GM21737 (cell line): Measurements from ENCODE around the gene ADPRM.
A peak's percentile ranks its signal among the peaks of the same experiment; 100 is the strongest.
"Not testable (repeated sequence)": the region's sequence is repeated elsewhere in the genome, so short reads cannot be mapped to it uniquely, and the experiment has no call there.

Experiments
- ATAC-seq: cut with Tn5 transposase; IDR thresholded peaks from one replicate; pipeline ENCODE4 v1.9.1; 2021; ENCODE audit warnings: mild to moderate bottlenecking, moderate library complexity; ENCODE audit not compliant: unreplicated experiment

ADPRM gene, protein sequence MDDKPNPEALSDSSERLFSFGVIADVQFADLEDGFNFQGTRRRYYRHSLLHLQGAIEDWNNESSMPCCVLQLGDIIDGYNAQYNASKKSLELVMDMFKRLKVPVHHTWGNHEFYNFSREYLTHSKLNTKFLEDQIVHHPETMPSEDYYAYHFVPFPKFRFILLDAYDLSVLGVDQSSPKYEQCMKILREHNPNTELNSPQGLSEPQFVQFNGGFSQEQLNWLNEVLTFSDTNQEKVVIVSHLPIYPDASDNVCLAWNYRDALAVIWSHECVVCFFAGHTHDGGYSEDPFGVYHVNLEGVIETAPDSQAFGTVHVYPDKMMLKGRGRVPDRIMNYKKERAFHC

DNA sequence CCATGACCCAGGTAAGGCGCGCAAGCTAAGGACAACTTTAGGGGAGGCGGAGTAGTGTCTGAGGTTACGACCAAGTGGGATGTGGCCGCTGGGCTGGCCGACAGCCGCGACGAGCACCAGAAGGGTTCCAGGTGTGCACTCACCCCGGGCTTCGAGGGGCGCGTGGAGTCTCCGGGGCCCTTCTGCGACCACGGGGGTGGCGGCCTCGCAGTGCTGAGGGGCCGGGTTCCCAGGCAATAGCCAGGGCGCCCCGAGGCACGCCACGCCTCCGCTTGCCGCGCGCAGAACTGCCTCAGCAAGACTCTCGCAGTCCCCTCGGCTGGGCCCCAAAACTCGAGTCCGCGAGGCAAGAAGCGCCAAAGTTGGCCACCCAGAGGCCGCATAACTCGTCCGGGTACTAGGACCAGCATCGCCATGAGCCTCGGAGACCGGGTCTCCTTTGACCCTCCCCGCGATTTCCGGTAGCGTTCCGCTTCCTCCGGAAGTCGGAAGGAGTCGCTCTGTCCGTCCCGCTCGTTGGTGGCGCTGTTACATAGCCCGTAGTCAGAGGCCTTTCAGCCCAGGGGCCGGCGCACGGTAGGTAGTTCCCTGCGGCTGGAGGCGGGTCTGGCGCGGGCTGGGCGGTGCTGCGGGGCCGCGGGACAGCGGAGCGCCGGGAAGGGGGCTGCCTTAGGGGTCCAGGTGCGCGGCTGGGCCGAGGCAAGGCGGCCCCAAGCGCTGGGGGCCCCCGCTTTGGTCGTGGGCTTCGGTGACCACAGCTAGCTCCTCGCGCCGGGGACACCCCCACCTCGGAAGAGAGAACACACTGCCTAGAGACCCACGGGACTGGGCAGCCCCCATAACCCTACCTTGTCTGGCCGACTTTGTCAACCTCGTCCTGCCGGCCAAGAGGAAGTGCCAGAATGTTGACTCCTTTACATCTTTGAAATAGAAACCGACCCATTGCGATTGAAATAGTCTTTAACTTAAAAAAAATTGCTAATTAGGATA, at the start of gene ADPRM, which contains the start of gene SCO1:
TSS of gene ADPRM (plus strand) at position 503 of the 990 bp plus-strand sequence. CDS start 7,333 bp downstream, outside the sequence.
TSS of gene SCO1 (minus strand) at position 442 of the 990 bp plus-strand sequence. CDS start at position 416, 26 bp downstream.
- peak; percentile 93 for ATAC-seq

DNA sequence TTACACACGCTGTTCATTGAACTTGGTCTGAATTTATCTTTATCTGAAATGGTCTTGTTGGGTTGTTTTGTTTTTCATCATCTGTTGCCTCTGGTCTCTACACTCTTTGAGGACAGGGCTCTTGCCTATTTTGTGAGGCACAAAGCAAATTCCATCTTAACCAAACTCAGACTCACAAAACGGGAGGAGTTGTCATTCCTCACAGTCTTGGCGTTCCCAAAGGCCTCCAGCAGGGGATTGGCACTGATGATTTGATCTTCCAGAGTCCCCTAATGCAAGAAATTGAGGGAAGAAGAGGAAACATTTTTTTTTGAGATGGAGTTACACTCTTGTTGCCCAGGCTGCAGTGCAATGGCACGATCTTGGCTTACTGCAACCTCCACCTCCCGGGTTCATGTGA, 49.0 kb upstream of the ADPRM start:
- ATAC-seq = no peak

DNA sequence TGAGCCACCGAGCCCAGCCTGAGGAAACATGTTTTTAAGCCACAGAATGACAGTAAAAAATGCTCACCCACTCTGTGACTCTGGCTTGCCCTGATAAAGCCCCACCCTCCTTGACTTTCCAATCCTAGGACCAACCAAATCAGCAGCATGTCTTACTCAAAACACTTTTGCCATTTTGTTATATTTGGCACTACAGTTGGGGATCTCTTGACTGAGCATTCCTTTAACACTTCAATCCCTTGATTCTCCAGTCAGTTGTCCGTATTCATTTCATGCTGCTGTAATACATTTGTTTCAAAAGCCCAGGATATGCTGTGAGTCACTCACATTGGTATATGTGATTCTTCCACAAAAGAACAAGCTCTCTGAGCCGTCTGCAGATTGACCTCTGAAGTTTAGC, 48.4 kb upstream of the ADPRM start:
- ATAC-seq = no peak

DNA sequence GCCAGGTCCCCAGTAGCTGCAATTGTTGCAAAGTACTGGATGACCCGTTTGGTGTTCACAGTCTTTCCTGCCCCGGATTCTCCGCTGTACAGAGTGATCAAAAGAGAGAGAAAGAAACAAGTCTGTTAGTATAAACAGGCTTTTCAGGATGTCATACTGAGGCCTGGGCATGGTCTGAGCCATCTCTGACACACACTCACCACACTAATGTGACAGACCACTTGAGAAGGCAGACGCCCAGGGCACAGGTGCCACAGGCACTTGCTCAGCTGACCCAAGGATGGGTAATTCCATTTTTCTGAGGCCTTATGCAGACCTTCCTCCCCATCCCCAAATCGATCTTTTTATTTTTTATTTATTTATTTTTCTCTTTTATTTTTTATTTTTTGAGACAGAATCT, 47.8 kb upstream of the ADPRM start:
- no peak for ATAC-seq

DNA sequence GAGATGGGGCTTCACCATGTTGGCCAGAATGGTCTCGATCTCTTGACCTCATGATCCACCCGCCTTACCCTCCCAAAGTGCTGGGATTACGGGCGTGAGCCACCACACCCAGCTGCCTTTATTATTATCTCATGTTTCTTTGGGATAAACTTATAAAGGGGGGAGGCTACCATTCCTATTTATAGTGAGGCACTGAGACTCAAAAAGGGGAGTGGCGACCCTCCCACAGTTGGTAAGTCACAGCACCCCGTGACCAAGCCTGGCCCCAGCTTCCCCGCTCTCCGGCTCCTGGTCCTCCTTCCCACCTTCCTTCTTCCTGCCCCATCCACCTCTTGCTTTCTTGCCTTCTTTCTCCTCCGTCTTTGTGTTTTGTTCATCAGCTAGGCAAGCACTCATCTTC, 45.5 kb upstream of the ADPRM start:
- ATAC-seq = no peak

DNA sequence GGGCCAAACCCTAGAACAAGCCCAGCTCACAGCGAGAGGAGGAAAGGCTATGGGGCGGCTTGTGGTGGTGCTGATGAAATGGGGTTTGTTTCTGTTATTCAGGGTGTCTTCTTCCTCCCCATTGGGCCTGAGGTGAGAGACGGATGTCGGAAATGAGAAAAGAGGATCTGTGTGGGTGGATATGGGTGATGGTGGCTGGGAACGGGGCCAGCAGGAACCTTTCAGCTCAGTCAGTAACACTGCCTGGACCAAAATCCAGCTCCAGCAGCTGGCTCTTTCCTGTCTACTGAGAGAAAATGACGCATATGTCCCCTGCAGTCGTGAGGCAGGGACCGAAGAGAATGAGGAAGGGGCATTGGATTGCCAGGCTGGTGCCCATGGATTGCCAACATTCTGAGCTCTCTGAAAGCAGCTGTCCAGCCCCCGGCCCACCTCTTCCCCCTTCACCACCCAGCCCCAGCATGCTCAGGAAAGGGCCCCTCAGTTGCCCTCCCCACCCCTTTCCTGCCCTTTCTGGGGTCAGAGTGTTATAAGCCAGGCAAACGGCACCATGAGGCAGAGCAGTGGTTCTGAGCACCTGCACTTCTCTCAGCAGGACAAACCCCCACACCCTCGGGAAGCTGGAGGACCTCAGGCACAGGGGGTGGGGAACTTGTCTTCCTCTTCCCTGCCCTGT, 44.3 kb upstream of the ADPRM start:
- no peak for ATAC-seq

DNA sequence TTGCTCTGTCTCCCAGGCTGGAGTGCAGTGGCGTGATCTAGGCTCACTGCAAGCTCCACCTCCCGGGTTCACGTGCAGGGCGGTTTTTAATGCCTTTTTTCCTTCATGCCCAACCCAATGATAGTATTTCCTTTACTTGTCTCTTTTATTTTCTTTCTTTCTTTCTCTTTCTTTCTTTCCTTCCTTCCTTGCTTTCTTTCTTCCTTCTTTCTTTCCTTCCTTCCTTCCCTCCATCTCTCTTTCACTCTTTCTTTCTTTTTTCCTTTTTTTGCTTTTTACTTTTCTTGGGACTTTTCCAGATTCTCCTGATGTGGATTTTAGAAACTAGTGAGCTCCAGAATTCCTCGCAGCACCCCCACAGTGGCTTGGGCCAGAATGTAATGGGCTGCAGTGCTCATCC, 43.4 kb upstream of the ADPRM start:
- no peak for ATAC-seq

DNA sequence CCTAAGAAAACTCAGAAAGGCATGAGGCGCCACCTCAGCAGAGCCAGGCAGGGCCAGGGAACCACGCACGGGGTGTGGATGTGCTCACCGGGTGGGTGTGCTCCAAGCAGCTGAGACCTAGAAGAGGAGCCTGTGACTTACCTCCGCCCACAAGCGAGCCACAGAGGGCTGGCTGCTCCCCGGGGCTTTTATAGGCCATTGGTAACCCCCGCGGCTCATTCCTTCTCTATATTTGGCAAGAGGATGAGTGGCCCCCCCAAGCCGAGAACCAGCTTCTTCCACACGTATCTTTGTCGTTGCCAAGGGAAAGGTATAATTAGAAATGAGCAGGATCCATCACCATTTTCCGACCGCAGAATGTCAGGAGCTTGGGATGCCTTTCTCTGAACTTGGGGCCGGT, 40.2 kb upstream of the ADPRM start, which contains the start of gene MYH3:
TSS of gene MYH3 (minus strand) at position 162 of the 400 bp plus-strand sequence. CDS start 2,245 bp downstream, outside the sequence.
- ATAC-seq = no peak

DNA sequence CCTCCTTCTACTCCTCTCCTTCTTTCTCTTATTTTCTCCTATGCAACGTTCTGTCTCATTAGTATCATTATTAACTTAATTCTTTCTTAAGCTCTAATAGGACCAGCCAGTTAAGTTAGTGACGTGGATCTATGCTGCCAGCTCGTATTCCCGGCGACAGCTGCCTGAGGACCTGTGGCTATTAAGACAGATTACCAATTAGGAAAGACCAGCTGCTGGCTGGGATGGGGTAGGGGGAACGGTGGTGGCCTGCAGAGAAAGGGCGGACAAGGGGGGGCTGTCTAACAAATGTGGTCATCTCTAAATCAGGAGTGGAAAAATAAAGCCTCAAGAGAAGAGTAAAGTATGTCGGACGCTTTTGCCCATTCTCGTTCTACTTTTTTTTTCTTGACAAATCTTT, 39.5 kb upstream of the ADPRM start:
- no peak for ATAC-seq

DNA sequence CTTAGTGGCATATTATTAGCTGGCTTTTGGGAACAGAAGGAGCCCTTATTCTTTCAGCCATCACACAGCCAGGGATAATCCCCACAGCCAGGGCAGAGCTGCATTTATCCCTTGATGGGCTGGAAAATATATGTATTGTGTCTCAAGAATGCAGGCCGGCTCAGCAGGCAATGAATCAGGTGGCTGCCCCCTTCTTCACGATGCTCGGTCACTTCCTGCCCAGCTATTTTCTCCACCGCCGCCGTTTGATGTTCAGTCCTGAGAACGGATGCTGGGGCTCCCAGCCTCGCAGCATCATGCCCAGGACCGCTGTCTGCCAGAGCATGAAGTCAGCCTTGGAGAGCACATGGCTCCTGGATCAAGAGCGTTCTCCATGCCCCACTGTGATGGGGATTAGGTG, 36.0 kb upstream of the ADPRM start:
- ATAC-seq = no peak

DNA sequence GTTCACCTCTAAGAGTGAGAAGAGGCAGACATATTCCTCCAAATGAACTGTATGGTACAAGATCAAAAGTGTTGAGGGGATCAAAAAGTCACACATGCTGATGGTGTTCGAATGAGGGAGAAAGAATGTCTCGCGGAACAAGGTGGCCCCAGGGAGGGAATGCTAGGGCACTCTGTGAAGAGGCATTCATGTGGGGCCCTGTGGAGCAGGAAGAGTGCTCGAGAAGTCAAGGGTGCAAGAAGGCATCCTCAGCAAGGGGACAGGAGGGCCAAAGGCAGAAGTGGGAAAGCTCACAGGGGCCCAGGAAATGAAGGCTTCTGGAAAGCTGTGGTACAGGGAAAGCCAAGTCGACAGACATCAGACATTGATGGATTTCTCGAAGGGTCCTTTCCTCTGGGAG, 34.2 kb upstream of the ADPRM start:
- ATAC-seq = no peak

DNA sequence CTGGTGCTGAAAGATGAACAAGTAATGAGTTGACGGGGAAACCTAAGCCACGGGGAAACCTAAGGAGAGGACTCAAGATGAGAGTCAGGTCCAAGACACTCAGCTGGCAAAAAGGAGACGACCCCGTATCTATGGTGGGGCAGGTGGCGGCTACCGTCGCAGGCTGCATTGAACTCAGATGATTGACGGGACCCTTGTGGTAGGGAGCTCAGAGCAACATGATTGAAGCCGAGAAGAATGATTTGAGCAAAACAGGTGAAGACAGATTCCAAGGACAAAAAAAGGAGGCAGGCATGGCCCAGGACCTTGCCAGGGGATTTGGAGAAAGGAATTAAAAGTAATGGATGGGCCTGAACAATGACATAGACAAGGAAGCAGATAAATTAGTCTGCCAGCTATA, 32.8 kb upstream of the ADPRM start:
- ATAC-seq = no peak

DNA sequence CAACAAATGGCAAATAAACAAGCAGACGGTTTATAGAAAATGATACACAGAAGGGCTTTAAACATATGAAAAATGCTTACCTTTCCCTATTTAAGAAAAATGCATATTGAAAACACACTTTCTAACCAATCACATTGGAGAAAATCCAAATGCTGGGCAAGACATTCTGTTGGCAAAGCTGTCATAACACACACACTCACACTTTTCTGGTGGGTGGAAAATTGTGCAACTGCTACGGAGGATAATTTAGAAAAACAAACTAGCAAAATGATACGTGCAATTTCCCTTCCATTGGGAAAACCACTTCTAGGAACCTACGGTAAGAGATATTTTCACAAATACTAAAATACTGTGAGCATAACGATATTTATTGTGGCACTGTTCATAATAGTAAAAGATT, 30.5 kb upstream of the ADPRM start:
- no peak for ATAC-seq

DNA sequence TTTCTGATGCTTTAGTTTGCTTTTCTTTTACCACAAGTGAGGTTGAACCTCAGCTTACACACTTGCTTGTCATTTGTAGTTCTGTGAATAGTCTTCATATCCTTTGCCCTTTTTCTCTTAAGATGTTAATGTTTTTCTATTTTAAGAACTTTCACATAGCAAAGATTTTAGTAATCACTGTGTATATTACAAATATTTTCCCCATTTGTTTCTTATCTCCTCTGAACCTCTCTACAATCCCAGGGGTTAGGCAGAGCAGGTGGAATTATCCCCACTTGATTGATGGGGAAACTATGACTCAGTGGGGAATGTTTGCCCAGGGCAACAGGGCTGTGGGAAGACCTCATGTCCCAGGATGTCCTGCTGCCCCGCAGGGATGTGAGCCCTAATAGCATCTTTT, 28.6 kb upstream of the ADPRM start:
- no peak for ATAC-seq

DNA sequence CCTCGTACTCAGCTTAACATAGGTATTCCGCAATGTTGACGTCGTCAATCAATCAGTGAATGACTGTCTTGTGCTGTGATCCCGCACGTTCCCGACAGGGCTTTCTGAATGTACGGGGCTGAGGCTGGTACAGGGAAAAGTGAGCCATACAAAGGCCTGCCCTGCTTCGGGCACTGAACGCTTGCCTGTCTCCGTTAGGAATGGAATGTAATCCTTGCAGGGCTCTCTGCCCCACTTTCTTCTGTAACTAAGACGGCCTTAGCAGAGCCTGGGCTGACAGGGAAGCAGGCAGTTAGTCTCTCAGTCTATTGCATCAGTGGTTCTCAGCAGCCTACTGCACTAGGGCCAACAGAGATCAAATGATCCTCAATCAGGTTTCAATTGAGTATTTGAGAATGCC, 24.1 kb upstream of the ADPRM start:
- no peak for ATAC-seq

DNA sequence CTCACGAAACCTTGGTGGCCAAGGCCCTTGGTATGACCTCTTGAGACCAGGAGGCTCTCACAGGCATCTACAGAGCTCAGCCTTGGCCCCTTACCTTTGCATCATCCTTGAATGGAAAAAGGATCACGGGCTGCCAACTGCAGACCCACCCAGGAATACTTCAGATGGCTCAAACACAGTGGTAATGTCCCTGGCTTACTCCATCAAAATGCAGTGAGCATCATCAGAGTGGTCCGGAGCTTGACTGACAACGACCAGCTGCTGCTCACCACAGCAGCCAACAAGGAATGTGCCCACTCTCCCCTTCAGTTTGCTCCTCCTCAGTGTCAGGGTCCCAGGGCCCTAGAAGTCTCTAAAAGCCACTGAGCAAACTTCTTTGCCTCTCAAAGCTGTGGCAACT, 22.7 kb upstream of the ADPRM start:
- ATAC-seq = no peak

DNA sequence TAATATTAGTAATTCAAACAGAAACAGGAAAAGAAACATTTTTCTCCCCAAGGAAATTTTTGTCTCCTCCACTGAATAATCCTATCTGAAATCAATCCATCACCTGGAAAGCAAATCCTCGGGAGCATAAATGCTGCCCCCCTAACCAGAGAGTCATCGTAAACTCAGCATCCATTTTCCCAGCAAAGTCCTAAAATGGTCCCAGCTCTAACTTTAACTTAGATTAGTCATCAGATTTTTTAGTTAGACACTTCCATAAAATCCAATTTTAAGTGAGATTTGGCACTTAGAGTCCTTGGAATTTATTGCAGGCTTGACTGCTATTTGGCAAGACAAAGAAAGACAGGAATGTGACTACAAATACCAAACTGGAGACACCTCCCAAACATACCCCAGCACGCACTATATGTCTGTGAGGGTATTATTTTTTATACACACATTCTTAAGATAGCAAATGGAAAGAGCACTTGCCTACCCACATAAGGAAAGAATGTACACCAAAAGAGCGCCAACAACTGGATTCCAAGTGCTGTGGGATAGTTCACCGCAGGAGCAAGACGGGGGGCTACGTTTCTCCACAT, 15.4 kb upstream of the ADPRM start:
- no peak for ATAC-seq

DNA sequence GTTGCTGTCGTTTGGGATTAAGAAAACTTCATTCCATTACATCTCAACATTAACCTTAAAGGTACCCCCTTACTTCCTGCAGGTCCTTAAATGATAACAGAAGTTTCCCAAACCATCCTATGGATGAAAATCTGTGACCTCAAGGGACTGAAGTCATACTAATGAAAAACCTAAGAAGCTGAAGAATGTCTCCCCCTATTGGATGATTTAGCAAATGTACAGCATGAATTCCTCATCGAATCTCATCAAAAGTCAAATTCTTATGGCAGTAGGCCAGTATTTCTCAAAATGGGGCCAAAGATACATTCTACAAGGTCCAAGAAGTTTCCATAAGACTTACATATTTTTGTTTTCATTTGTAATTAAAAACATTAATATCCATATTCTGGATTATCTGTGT, 13.5 kb upstream of the ADPRM start:
- no peak for ATAC-seq

DNA sequence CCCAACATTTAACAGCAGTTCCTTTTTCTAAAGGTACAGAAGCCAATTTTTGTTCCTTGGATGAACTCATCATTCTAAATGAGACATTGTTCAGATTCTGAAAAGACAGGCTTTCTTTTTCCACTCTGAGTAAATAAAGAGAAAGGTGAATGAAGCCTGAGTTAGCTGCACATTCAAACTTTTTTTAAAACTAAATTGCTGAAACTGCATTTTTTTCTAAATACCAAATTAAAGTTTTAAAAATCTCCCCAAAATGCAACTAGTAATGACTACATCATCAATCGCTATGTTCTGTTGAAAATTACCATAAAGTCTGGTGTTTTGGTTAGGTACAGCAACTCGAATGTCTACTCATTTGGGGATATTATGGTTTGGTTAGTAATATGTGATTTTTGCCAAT, 9.9 kb upstream of the ADPRM start:
- ATAC-seq = no peak

DNA sequence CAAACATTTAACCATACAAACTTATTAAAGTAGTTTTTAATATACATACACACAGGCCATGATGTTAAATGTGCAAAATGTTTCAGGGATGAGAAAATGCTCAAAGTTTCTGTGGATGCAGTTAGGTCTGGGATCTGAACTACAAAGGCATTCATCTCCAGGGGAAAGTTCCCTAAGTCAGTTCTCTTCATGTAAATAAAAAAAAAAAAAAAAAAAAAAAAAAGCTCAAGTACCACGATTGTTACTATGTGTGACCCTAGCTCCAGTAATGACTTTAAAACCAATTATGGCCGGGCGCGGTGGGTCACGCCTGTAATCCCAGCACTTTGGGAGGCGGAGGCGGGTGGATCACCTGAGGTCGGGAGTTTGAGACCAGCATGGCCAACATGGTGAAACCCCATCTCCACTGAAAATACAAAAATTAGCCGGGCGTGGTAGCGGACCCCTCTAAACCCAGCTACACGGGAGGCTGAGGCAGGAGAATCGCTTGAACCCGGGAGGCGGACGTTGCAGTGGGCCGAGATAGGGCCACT, 1.5 kb upstream of the ADPRM start:
- not testable (repeated sequence) for ATAC-seq
